22Rv1 (cell line): ENCODE data around the gene ACSM3.

Source experiments
- CTCF ChIP-seq: fragments of 450-650 bp; IDR thresholded peaks from 2 replicates; pipeline ENCODE4 v1.5.1; 2017; ENCODE audit warnings: mild to moderate bottlenecking
- ZFX ChIP-seq: fragments of 450-650 bp; IDR thresholded peaks from 2 replicates; pipeline ENCODE4 v1.6.1; 2017; ENCODE audit warnings: antibody characterized with exemption, borderline replicate concordance

GRCh38 chr16:20821682-20822081 lies 57.9 kb downstream of the ACSM3 start:
- TF ChIP-seq CTCF (no peak), ZFX (no peak)
